MM.1S (cell line): Measurements from ENCODE around the gene OPTN.
"Not testable (repeated sequence)": the region's sequence is repeated elsewhere in the genome, so short reads cannot be mapped to it uniquely, and the experiment has no call there.

ENCODE experiments used
- DNase-seq: peaks from one replicate; pipeline ENCODE4 v3.0.0-alpha.2; 2015
- H2AFZ ChIP-seq: fragments of 300-600 bp; sonication (generic); 2 replicates; pipeline ENCODE4 v1.6.0; 2016; ENCODE audit warnings: antibody characterized with exemption, low read length
- H3F3A ChIP-seq: fragments of 300-600 bp; sonication (generic); 2 replicates; pipeline ENCODE4 v1.6.1; 2016; ENCODE audit warnings: mild to moderate bottlenecking, antibody characterized with exemption, low read length, moderate library complexity, mixed read lengths; ENCODE audit not compliant: insufficient read depth
- H3K27ac ChIP-seq: fragments of 300-600 bp; sonication (generic); 2 replicates; pipeline ENCODE4 v1.5.1; 2016; ENCODE audit warnings: mild to moderate bottlenecking, low read length
- H3K27me3 ChIP-seq: fragments of 300-600 bp; sonication (generic); replicated peaks from 2 replicates; pipeline ENCODE4 v1.6.0; 2016; ENCODE audit warnings: low read length; ENCODE audit not compliant: insufficient read depth
- H3K36me3 ChIP-seq: fragments of 300-600 bp; sonication (generic); replicated peaks from 2 replicates; pipeline ENCODE4 v1.6.1; 2016; ENCODE audit warnings: mild to moderate bottlenecking, low read length, mixed read lengths; ENCODE audit not compliant: insufficient read depth
- H3K4me1 ChIP-seq: fragments of 300-600 bp; sonication (generic); 2 replicates; pipeline ENCODE4 v1.6.1; 2016; ENCODE audit warnings: low read length, mixed read lengths
- H3K4me2 ChIP-seq: fragments of 300-600 bp; sonication (generic); 2 replicates; pipeline ENCODE4 v1.6.0; 2016; ENCODE audit warnings: low read depth, low read length
- H3K4me3 ChIP-seq: fragments of 300-600 bp; sonication (generic); 2 replicates; pipeline ENCODE4 v1.5.1; 2016; ENCODE audit warnings: low read length, mixed read lengths
- H3K79me2 ChIP-seq: fragments of 300-600 bp; sonication (generic); 2 replicates; pipeline ENCODE4 v1.6.1; 2016; ENCODE audit warnings: mixed run types, low read length, mixed read lengths
- H3K9ac ChIP-seq: fragments of 300-600 bp; sonication (generic); 2 replicates; pipeline ENCODE4 v1.6.1; 2016; ENCODE audit warnings: low read length, mixed read lengths
- H3K9me2 ChIP-seq: fragments of 300-600 bp; sonication (generic); replicated peaks from 2 replicates; pipeline ENCODE4 v1.6.1; 2016; ENCODE audit warnings: mild to moderate bottlenecking, low read length, mixed read lengths; ENCODE audit not compliant: insufficient read depth
- H3K9me3 ChIP-seq: fragments of 300-600 bp; sonication (generic); replicated peaks from 2 replicates; pipeline ENCODE4 v1.6.1; 2016; ENCODE audit warnings: mild to moderate bottlenecking, low read length, mixed read lengths; ENCODE audit not compliant: insufficient read depth
- H4K20me1 ChIP-seq: fragments of 300-600 bp; sonication (generic); 2 replicates; pipeline ENCODE4 v1.6.1; 2016; ENCODE audit warnings: mild to moderate bottlenecking, low read length, moderate library complexity, mixed read lengths; ENCODE audit not compliant: insufficient read depth
- EZH2 ChIP-seq: fragments of 300-600 bp; sonication (generic); optimal IDR thresholded peaks from 2 replicates; pipeline ENCODE3; 2017; ENCODE audit warnings: low read depth, mild to moderate bottlenecking, antibody characterized with exemption, low read length, mixed read lengths
- EZH2phosphoT487 ChIP-seq: fragments of 300-600 bp; sonication (generic); IDR thresholded peaks from 2 replicates; pipeline ENCODE4 v1.6.1; 2018; ENCODE audit warnings: antibody characterized with exemption, low read length
- TF ChIP-seq, protein P1 (sequence below): fragments of 300-600 bp; sonication (generic); IDR thresholded peaks from 2 replicates; pipeline ENCODE4 v1.5.1; 2016; ENCODE audit warnings: antibody characterized with exemption, low read length, mixed read lengths

OPTN gene

DNA sequence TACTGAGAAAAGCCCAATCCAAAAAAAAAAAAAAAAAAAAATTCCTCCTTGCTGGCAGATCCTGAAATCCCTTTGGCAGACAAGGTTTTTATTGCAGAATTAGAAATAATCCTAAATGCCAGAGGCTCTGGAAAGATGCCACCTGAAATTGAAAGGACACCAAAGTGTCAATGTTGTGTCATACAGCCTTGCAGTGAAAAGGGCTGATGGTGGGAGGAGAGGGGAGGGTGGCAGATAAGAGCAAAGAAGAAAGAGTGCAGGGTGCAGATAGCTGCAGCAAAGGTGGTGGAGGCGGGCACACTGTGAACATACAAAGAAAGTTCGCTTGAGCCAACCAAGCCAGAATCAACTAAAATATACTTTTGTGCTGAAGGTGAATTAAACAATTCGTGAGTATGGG lies 8.2 kb upstream of the OPTN start:
- DNase-seq = no peak
- Histone ChIP-seq H3K79me2 (no peaks in the 10 kb centered on the region), H2AFZ (no peak overlapping the region), H3K4me1 (no peaks in the 10 kb centered on the region), H3K9me2 (no peaks in the 10 kb centered on the region), H3K9ac (no peak overlapping the region), H3K9me3 (no peaks in the 10 kb centered on the region), H3K4me2 (no peak overlapping the region), H3K27ac (no peak overlapping the region), H3K4me3 (no peak overlapping the region), H3K36me3 (no peaks in the 10 kb centered on the region), H3K27me3 (no peaks in the 10 kb centered on the region), H4K20me1 (no peaks in the 10 kb centered on the region), H3F3A (no peaks in the 10 kb centered on the region)
- TF ChIP-seq, protein P1, sequence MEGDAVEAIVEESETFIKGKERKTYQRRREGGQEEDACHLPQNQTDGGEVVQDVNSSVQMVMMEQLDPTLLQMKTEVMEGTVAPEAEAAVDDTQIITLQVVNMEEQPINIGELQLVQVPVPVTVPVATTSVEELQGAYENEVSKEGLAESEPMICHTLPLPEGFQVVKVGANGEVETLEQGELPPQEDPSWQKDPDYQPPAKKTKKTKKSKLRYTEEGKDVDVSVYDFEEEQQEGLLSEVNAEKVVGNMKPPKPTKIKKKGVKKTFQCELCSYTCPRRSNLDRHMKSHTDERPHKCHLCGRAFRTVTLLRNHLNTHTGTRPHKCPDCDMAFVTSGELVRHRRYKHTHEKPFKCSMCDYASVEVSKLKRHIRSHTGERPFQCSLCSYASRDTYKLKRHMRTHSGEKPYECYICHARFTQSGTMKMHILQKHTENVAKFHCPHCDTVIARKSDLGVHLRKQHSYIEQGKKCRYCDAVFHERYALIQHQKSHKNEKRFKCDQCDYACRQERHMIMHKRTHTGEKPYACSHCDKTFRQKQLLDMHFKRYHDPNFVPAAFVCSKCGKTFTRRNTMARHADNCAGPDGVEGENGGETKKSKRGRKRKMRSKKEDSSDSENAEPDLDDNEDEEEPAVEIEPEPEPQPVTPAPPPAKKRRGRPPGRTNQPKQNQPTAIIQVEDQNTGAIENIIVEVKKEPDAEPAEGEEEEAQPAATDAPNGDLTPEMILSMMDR = no peak
- TF ChIP-seq EZH2 = no peak

DNA sequence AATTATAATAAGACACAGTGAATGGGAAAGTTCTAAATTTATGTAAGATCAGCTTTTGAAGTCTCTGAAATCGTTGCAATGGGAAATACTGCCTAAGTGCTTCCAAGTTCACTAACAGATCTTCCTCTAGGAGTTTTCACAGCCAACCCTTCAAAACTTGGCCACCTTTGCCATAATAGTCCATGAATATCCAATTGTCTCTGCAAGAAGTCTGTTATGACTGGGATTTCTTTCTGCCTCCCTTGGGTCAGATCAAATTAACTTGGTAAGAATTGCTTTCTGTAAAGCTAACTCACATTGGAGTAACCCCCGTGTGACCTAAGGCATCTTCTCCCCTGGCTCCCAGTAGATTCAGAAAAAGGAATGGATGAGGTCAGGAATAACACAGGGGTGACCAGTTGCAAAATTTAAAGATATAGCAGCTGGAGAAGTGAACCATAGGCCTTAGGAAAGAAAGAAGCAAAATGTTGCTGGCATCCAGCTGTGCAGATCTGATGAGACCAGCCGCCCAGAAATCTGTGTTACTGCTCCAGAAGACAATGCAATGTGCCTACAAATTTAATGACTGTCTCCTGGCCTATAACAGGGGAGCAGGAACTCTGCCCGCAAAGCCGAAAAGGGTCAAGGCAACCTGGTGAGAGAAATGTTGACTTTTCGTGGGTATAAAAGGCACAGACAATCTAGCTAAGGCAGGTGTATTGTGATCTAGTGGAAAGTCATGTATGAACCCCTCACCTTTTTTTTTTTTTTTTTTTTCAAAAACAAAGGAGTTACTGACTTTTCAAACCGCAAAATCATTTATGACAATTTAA lies 7.5 kb upstream of the OPTN start:
- H2AFZ ChIP-seq = no peak overlapping the region
- H3K79me2 ChIP-seq = no peaks in the 10 kb centered on the region
- no peaks in the 10 kb centered on the region for H3F3A ChIP-seq
- TF ChIP-seq EZH2phosphoT487 (no peak), EZH2 (no peak)
- TF ChIP-seq, protein P1 = no peak
- H3K4me3 ChIP-seq = no peak overlapping the region
- no peaks in the 10 kb centered on the region for H4K20me1 ChIP-seq
- H3K27ac ChIP-seq = no peak overlapping the region
- H3K4me1 ChIP-seq = no peaks in the 10 kb centered on the region
- no peak overlapping the region for H3K4me2 ChIP-seq
- H3K36me3 ChIP-seq = no peaks in the 10 kb centered on the region
- H3K27me3 ChIP-seq = no peaks in the 10 kb centered on the region
- no peak overlapping the region for H3K9ac ChIP-seq
- H3K9me3 ChIP-seq = no peaks in the 10 kb centered on the region
- no peaks in the 10 kb centered on the region for H3K9me2 ChIP-seq
- DNase-seq = no peak

DNA sequence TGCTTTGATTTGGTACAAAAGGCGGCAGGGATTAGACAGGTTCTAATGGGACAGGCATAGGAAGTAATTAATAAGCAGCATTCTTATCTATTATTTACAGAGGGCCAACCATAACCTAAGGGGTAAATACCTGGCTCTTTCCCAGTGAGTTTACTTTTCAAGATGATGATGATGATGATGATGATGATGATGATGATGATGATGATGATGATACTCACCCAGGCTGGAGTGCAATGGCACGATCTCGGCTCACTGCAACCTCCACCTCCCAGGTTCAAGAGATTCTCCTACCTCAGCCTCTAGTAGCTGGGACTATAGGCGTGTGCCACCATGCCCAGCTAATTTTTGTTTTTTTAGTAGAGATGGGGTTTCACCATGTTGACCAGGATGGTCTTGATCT lies 5.9 kb upstream of the OPTN start:
- not testable (repeated sequence) for H2AFZ ChIP-seq, DNase-seq, H4K20me1 ChIP-seq

DNA sequence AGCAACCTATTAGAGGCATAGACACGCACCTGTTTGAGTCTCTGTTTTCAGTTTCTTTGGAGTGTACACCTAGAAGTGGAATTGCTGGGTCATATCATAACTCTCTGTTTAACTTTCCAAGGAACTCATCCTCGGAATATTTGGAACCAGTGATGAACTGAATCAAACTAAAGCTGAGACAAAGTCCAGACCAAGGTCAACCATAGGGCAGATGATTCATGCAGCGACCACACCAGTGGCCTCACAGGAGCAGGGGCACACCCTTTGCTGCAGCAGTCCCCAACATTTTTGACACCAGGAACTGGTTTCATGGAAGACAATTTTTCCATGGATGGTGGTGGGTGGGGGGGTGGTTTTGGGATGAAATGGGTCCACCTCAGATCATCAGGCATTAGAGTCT lies 4.9 kb upstream of the OPTN start:
- no peaks in the 10 kb centered on the region for H4K20me1 ChIP-seq
- no peak overlapping the region for H3K4me2 ChIP-seq
- no peak overlapping the region for H3K27ac ChIP-seq
- no peaks in the 10 kb centered on the region for H3K27me3 ChIP-seq
- H3K4me1 ChIP-seq = no peaks in the 10 kb centered on the region
- H3K36me3 ChIP-seq = no peaks in the 10 kb centered on the region
- no peak overlapping the region for H3K9ac ChIP-seq
- TF ChIP-seq EZH2phosphoT487 (no peak), EZH2 (no peak)
- TF ChIP-seq, protein P1 = no peak
- no peaks in the 10 kb centered on the region for H3K9me2 ChIP-seq
- peaks cover 6% of the 10 kb centered on the region for H3F3A ChIP-seq
- H3K9me3 ChIP-seq = no peaks in the 10 kb centered on the region
- H3K79me2 ChIP-seq = no peaks in the 10 kb centered on the region
- no peak overlapping the region for H3K4me3 ChIP-seq
- H2AFZ ChIP-seq = no peak overlapping the region
- DNase-seq = no peak

More for the DNA sequence above, 5.9 kb upstream of the OPTN start:
- not testable (repeated sequence) for H3K9ac ChIP-seq, H3K4me2 ChIP-seq, H3F3A ChIP-seq, H3K9me2 ChIP-seq, H3K27me3 ChIP-seq, H3K4me1 ChIP-seq, H3K27ac ChIP-seq, H3K9me3 ChIP-seq, H3K79me2 ChIP-seq, H3K36me3 ChIP-seq, H3K4me3 ChIP-seq
